Keratinocyte (primary cell): ENCODE data around the gene ARID5A. TPM values are rescaled to one million over a fixed set of nuclear protein-coding genes. Genes with fewer than 3 reads are reported as not detected.

Experiments
- DNase-seq: peaks from one replicate; pipeline ENCODE4 v3.0.0-alpha.2; 2011; ENCODE audit warnings: low read depth, missing footprints, low spot score
- FAIRE-seq: peaks from 2 replicates; lab custom pipeline; 2011; peaks lifted over from hg19 to GRCh38; lab: Jason Lieb, UNC
- H2AFZ ChIP-seq: 2 replicates; pipeline ENCODE4 v1.6.0; 2012; ENCODE audit warnings: low read length, control low read depth, inconsistent platforms; ENCODE audit not compliant: control insufficient read depth
- H3K27ac ChIP-seq: 2 replicates; pipeline ENCODE4 v1.5.1; 2011; ENCODE audit warnings: low read length; ENCODE audit not compliant: control insufficient read depth, insufficient read depth
- H3K27me3 ChIP-seq: 3 replicates; pipeline ENCODE4 v1.6.0; 2011; ENCODE audit warnings: low read length; ENCODE audit not compliant: control insufficient read depth, insufficient read depth; ENCODE audit errors: extremely low read depth
- H3K36me3 ChIP-seq, 2 experiments: 2 replicates in 1 of 2; 3 replicates in 1 of 2; pipeline ENCODE4 v1.5.1; 2011; ENCODE audit warnings: low read length in 2 of 2, mild to moderate bottlenecking in 1 of 2; ENCODE audit not compliant: control insufficient read depth in 2 of 2, insufficient read depth in 2 of 2; ENCODE audit errors: extremely low read depth in 1 of 2
- H3K4me1 ChIP-seq: 3 replicates; pipeline ENCODE4 v1.5.1; 2011; ENCODE audit warnings: low read length; ENCODE audit not compliant: control insufficient read depth, insufficient read depth; ENCODE audit errors: extremely low read depth
- H3K4me2 ChIP-seq: 3 replicates; pipeline ENCODE4 v1.6.0; 2011; ENCODE audit warnings: low read depth, low read length; ENCODE audit not compliant: control insufficient read depth, insufficient read depth; ENCODE audit errors: extremely low read depth
- H3K4me3 ChIP-seq, 3 experiments: fragments of 200-600 bp in 1 of 3; sonication (generic) in 1 of 3; 2 replicates in 2 of 3; 3 replicates in 1 of 3; pipeline ENCODE4 v1.5.1; 2011 to 2016; ENCODE audit warnings: low read length in 3 of 3, mild to moderate bottlenecking in 3 of 3, control low read depth in 2 of 3, inconsistent platforms in 1 of 3, low read depth in 1 of 3, mixed read lengths in 1 of 3, mixed run types in 1 of 3, moderate library complexity in 1 of 3; ENCODE audit not compliant: control insufficient read depth in 2 of 3, insufficient read depth in 2 of 3; ENCODE audit errors: extremely low read depth in 1 of 3
- H3K79me2 ChIP-seq: 2 replicates; pipeline ENCODE4 v1.6.0; 2012; ENCODE audit warnings: low read length; ENCODE audit not compliant: control insufficient read depth, insufficient read depth
- H3K9ac ChIP-seq: 3 replicates; pipeline ENCODE4 v1.6.0; 2011; ENCODE audit warnings: low read length; ENCODE audit not compliant: control insufficient read depth, insufficient read depth; ENCODE audit errors: extremely low read depth
- H3K9me1 ChIP-seq: 3 replicates; pipeline ENCODE4 v1.6.0; 2011; ENCODE audit warnings: low read length; ENCODE audit not compliant: control insufficient read depth, insufficient read depth; ENCODE audit errors: extremely low read depth
- H3K9me3 ChIP-seq: 2 replicates; pipeline ENCODE4 v1.5.1; 2012; ENCODE audit warnings: low read depth, low read length; ENCODE audit not compliant: control insufficient read depth
- H4K20me1 ChIP-seq: 3 replicates; pipeline ENCODE4 v1.6.0; 2011; ENCODE audit warnings: low read length; ENCODE audit not compliant: control insufficient read depth, insufficient read depth; ENCODE audit errors: extremely low read depth
- CTCF ChIP-seq, 3 experiments: IDR thresholded peaks in 1 of 3; conservative IDR thresholded peaks in 1 of 3; optimal IDR thresholded peaks in 1 of 3; 2 replicates in 2 of 3; 3 replicates in 1 of 3; pipeline versions ENCODE3 to v1.5.1; 2011; ENCODE audit warnings: low read length in 3 of 3, mild to moderate bottlenecking in 3 of 3, moderate library complexity in 2 of 3, control low read depth in 1 of 3, inconsistent platforms in 1 of 3; ENCODE audit not compliant: insufficient read depth in 2 of 3; ENCODE audit errors: extremely low read depth in 1 of 3
- EZH2 ChIP-seq: IDR thresholded peaks from one replicate; pipeline ENCODE4 v1.6.1; 2012; ENCODE audit warnings: inconsistent platforms, mild to moderate bottlenecking, low read length, moderate library complexity
- dilution Hi-C: fragments of 300-500 bp; cut with MboI; formaldehyde crosslinking; loops from one replicate; pipeline ENCODE4 v1.7.0; 2020; ENCODE audit warnings: low sequenced_read_pairs; ENCODE audit not compliant: extremely low pct_ligation_motif_present
- polyA plus RNA-seq, 5 experiments: library from polyadenylated mRNA; depleted of rRNA in 3 of 5; stranded (reverse) in 3 of 5; stranded (forward) in 1 of 5; unstranded in 1 of 5; fragments of >200 nt; gene quantifications; 1 replicate in 1 of 5; 2 replicates in 3 of 5; 3 replicates in 1 of 5; pipeline versions ENCODE4 v1.2.1 to v1.2.3, GENCODE V29; 2011 to 2012; ENCODE audit warnings: missing spikeins in 2 of 5, low read depth in 1 of 5, low replicate concordance in 1 of 5

ARID5A gene
- polyA plus RNA-seq, 1 donor (not counting 4 experiments of a cell fraction or from before 2014, with no cell fraction given) = 1.6 TPM

- H3K9me1 ChIP-seq = no peaks in the 10 kb centered on the region
- dilution Hi-C loops = no loop called here
- no peaks in the 10 kb centered on the region for H4K20me1 ChIP-seq
- H2AFZ ChIP-seq = no peak overlapping the region
- no peak overlapping the region for H3K4me3 ChIP-seq
- H3K27me3 ChIP-seq = no peaks in the 10 kb centered on the region
- no peak overlapping the region for H3K9ac ChIP-seq
- no peaks in the 10 kb centered on the region for H3K9me3 ChIP-seq
- H3K4me1 ChIP-seq = peaks cover 4% of the 10 kb centered on the region
- H3K36me3 ChIP-seq = peaks cover 35 to 36% of the 10 kb centered on the region in 2 experiments
- H3K4me2 ChIP-seq = no peak overlapping the region
- H3K79me2 ChIP-seq = no peaks in the 10 kb centered on the region
- no peak overlapping the region for H3K27ac ChIP-seq
- TF ChIP-seq EZH2 (no peak), CTCF (optimal IDR thresholded peaks at IDR 0.05 in 1 of 3, IDR thresholded peaks at IDR 0.05 in 1 of 3, conservative IDR thresholded peaks at IDR 0.05 in 1 of 3; ENCODE audit: extremely low read depth in 1 of 3, insufficient read depth in 2 of 3, low read length in 3 of 3) (no peak)
- no peak for DNase-seq
- FAIRE-seq = no peak
Measured at GRCh38 chr2:96599941-96600340, 63.4 kb downstream of the ARID5A start.

GRCh38 chr2:96601382-96602292, 65.1 kb downstream of the ARID5A start:
- dilution Hi-C loops = no loop called here
- TF ChIP-seq EZH2 (no peak), CTCF (optimal IDR thresholded peaks at IDR 0.05 in 1 of 3, IDR thresholded peaks at IDR 0.05 in 1 of 3, conservative IDR thresholded peaks at IDR 0.05 in 1 of 3; ENCODE audit: extremely low read depth in 1 of 3, insufficient read depth in 2 of 3, low read length in 3 of 3) (no peak)
- peaks cover 36 to 42% of the 10 kb centered on the region in 2 experiments for H3K36me3 ChIP-seq
- no peaks in the 10 kb centered on the region for H3K79me2 ChIP-seq
- H3K27me3 ChIP-seq = no peaks in the 10 kb centered on the region
- H3K9me1 ChIP-seq = no peaks in the 10 kb centered on the region
- H3K27ac ChIP-seq = no peak overlapping the region
- no peak for DNase-seq
- no peaks in the 10 kb centered on the region for H3K9me3 ChIP-seq
- FAIRE-seq = no peak
- peaks cover 4% of the 10 kb centered on the region for H3K4me1 ChIP-seq
- no peak overlapping the region for H3K4me2 ChIP-seq
- no peak overlapping the region for H2AFZ ChIP-seq
- no peak overlapping the region for H3K4me3 ChIP-seq
- no peak overlapping the region for H3K9ac ChIP-seq
- no peaks in the 10 kb centered on the region for H4K20me1 ChIP-seq

Other genes with a start within 250 kb of the ARID5A start
- gene SNRNP200, start 231.2 kb upstream of the ARID5A start, polyA plus RNA-seq = 78.4 to 97.5 TPM (median 79.4 TPM) in 3 replicates
- 0.28 to 0.66 TPM (median 0.58 TPM) in 3 replicates for gene ITPRIPL1, start 211.4 kb upstream of the ARID5A start, polyA plus RNA-seq
- 2.1 to 21.1 TPM (median 14.4 TPM) in 3 replicates for gene NCAPH, start 201.0 kb upstream of the ARID5A start, polyA plus RNA-seq
- 0.05 to 0.06 TPM in 2 of 3 replicates, not detected in the other for gene NEURL3, start 31.4 kb upstream of the ARID5A start, polyA plus RNA-seq
- gene KANSL3, start 101.6 kb downstream of the ARID5A start, polyA plus RNA-seq = 11.4 to 13.6 TPM (median 12.9 TPM) in 3 replicates
- gene FER1L5, start 106.0 kb downstream of the ARID5A start, polyA plus RNA-seq = 0.01 to 0.03 TPM (median 0.01 TPM) in 3 replicates
- 20.7 to 22.9 TPM (median 20.8 TPM) in 3 replicates for gene LMAN2L, start 203.3 kb downstream of the ARID5A start, polyA plus RNA-seq
- gene CNNM4, start 224.2 kb downstream of the ARID5A start, polyA plus RNA-seq = 4.4 to 7.6 TPM (median 5.5 TPM) in 3 replicates